HepG2 (cell line): ENCODE measurements around the gene SLC2A4. TPM values are rescaled to one million over a fixed set of nuclear protein-coding genes. Genes with fewer than 3 reads are reported as not detected.

Experiments
- ATAC-seq: fragments of 200-7000 bp; cut with Tn5 transposase; 3 replicates; pipeline ENCODE4 v1.9.1; 2020; ENCODE audit warnings: mild to moderate bottlenecking, moderate library complexity
- BruUV-seq: library from RNA; stranded (reverse); fragments of 400-500 nt; replicated peaks from 2 replicates; lab custom pipeline; 2021; lab: Mats Ljungman, UMichigan
- CTCF ChIA-PET: fragments of 300-600 bp; formaldehyde crosslinking; extraction: SDS; loops from one replicate; lab custom pipeline; 2021; ENCODE audit warnings: low total read pairs, inconsistent platforms, low intra/inter-chr PET ratio; lab: Yijun Ruan, JAX
- POLR2A ChIA-PET: fragments of 350-600 bp; sonication (Branson Sonifier 250); formaldehyde crosslinking; loops from one replicate; lab custom pipeline; 2020; ENCODE audit warnings: antibody characterized with exemption, inconsistent platforms; lab: Yijun Ruan, JAX
- DNase-seq: peaks from one replicate; pipeline ENCODE4 v3.0.0-alpha.2; 2015; ENCODE audit warnings: low spot score
- FAIRE-seq: peaks from 3 replicates; lab custom pipeline; 2011; peaks lifted over from hg19 to GRCh38; lab: Jason Lieb, UNC
- H2AFZ ChIP-seq: one replicate; pipeline ENCODE4 v1.6.1; 2011; ENCODE audit warnings: low read length, inconsistent platforms
- H3K27ac ChIP-seq: fragments of 300-600 bp; 3 replicates; pipeline ENCODE4 v1.8.0; 2011; ENCODE audit warnings: mixed run types, mild to moderate bottlenecking, mixed read lengths, low read length, inconsistent platforms; ENCODE audit not compliant: insufficient read depth; ENCODE audit errors: extremely low read length
- H3K27me3 ChIP-seq, 2 experiments: fragments of 200-600 bp in 1 of 2; 2 replicates in 1 of 2; 3 replicates in 1 of 2; pipeline versions ENCODE4 v1.6.0 to v1.8.0; 2011; ENCODE audit warnings: low read length in 2 of 2, mild to moderate bottlenecking in 2 of 2, moderate library complexity in 2 of 2, inconsistent platforms in 1 of 2; ENCODE audit not compliant: insufficient read depth in 2 of 2, control insufficient read depth in 1 of 2
- H3K36me3 ChIP-seq, 2 experiments: fragments of 200-600 bp in 1 of 2; replicated peaks in 1 of 2; 2 replicates in 1 of 2; 3 replicates in 1 of 2; pipeline versions ENCODE4 v1.5.1 to v1.8.0; 2011; ENCODE audit warnings: low read length in 2 of 2, inconsistent platforms in 1 of 2; ENCODE audit not compliant: insufficient read depth in 2 of 2, control insufficient read depth in 1 of 2
- H3K4me1 ChIP-seq: 2 replicates; pipeline ENCODE4 v1.5.1; 2012; ENCODE audit warnings: low read length, inconsistent platforms; ENCODE audit not compliant: insufficient read depth
- H3K4me2 ChIP-seq: 2 replicates; pipeline ENCODE4 v1.6.0; 2011; ENCODE audit warnings: low read depth, low read length, inconsistent platforms
- H3K4me3 ChIP-seq, 3 experiments: fragments of 200-600 bp in 1 of 3; sonication (generic), shearing (Covaris generic) in 1 of 3; replicated peaks in 1 of 3; 2 replicates each; pipeline ENCODE4 v1.5.1; 2011 to 2016; ENCODE audit warnings: low read length in 3 of 3, inconsistent platforms in 2 of 3, low read depth in 2 of 3, mild to moderate bottlenecking in 2 of 3, control low read depth in 1 of 3, mixed read lengths in 1 of 3; ENCODE audit not compliant: insufficient read depth in 1 of 3
- H3K79me2 ChIP-seq: one replicate; pipeline ENCODE4 v1.6.1; 2011; ENCODE audit warnings: low read length, inconsistent platforms; ENCODE audit not compliant: insufficient read depth
- H3K9ac ChIP-seq: 2 replicates; pipeline ENCODE4 v1.6.0; 2011; ENCODE audit warnings: mild to moderate bottlenecking, low read depth, low read length, inconsistent platforms; ENCODE audit not compliant: insufficient read depth
- H3K9me3 ChIP-seq: 2 replicates; pipeline ENCODE4 v1.5.1; 2012; ENCODE audit warnings: mild to moderate bottlenecking, low read length
- H4K20me1 ChIP-seq: 2 replicates; pipeline ENCODE4 v1.6.0; 2011; ENCODE audit warnings: inconsistent platforms, mild to moderate bottlenecking, low read length, moderate library complexity; ENCODE audit not compliant: insufficient read depth
- HDAC6 ChIP-seq: fragments of 200-600 bp; sonication (generic); IDR thresholded peaks from 2 replicates; pipeline ENCODE4 v1.7.0; 2017; ENCODE audit warnings: mild to moderate bottlenecking, antibody characterized with exemption, low read length, low read depth
- MAFK ChIP-seq, 2 experiments: IDR thresholded peaks in 1 of 2; conservative IDR thresholded peaks in 1 of 2; 2 replicates each; pipeline ENCODE4 v1.6.1; 2011; ENCODE audit warnings: improper control_type of control experiment in 2 of 2, low read length in 2 of 2
- PHF21A ChIP-seq: sonication (generic); formaldehyde crosslinking; IDR thresholded peaks from 2 replicates; pipeline ENCODE4 v1.5.0; 2020; ENCODE audit warnings: mild to moderate bottlenecking, missing genetic modification reagents
- RFXANK ChIP-seq: IDR thresholded peaks from 2 replicates; pipeline ENCODE4 v1.6.1; 2016
- SMAD1 ChIP-seq: sonication (generic); formaldehyde crosslinking; IDR thresholded peaks from 2 replicates; pipeline ENCODE4 v1.4.0; 2020; ENCODE audit warnings: missing genetic modification reagents, low read depth, mild to moderate bottlenecking, borderline replicate concordance
- TCF12 ChIP-seq, 2 experiments: fragments of 450-650 bp in 1 of 2; sonication (generic) in 1 of 2; formaldehyde crosslinking in 1 of 2; IDR thresholded peaks; 2 replicates each; pipeline versions ENCODE4 v1.6.1 to v1.8.0; 2017 to 2022; ENCODE audit warnings: antibody characterized with exemption in 1 of 2, mild to moderate bottlenecking in 1 of 2, missing genetic modification reagents in 1 of 2, moderate library complexity in 1 of 2
- THYN1 ChIP-seq: sonication (generic); formaldehyde crosslinking; IDR thresholded peaks from 2 replicates; pipeline ENCODE4 v1.8.1; 2023; ENCODE audit warnings: low read depth, mild to moderate bottlenecking, moderate library complexity, missing genetic modification reagents, borderline replicate concordance
- ZFX ChIP-seq: sonication (generic); formaldehyde crosslinking; IDR thresholded peaks from 2 replicates; pipeline ENCODE4 v1.4.0; 2020; ENCODE audit warnings: mild to moderate bottlenecking, low read depth, missing genetic modification reagents, moderate library complexity
- ZNF12 ChIP-seq: sonication (generic); formaldehyde crosslinking; IDR thresholded peaks from 2 replicates; pipeline ENCODE4 v1.5.0; 2020; ENCODE audit warnings: missing genetic modification reagents
- ZNF17 ChIP-seq: sonication (generic); formaldehyde crosslinking; IDR thresholded peaks from 2 replicates; pipeline ENCODE4 v1.5.0; 2020; ENCODE audit warnings: mild to moderate bottlenecking, missing genetic modification reagents
- WGBS: methylation state at CpG from one replicate; pipeline ENCODE4 v1.1.6; 2017; ENCODE audit warnings: low lambda C conversion rate; 5-methylcytosine and 5-hydroxymethylcytosine counted together
- in situ Hi-C: cut with HindIII; loops from 2 replicates; pipeline ENCODE4 v1.10.0; 2017; ENCODE audit warnings: low pct_unique_long_range_greater_than_20kb; ENCODE audit not compliant: extremely low pct_ligation_motif_present
- intact Hi-C: fragments of 100-400 bp; cut with micrococcal nuclease; formaldehyde crosslinking; loops from one replicate; pipeline ENCODE4 v1.10.0; 2022; ENCODE audit not compliant: unreplicated experiment
- polyA plus RNA-seq, 8 experiments: library from polyadenylated mRNA; depleted of rRNA in 3 of 8; stranded (reverse) in 7 of 8; unstranded in 1 of 8; fragments of >200 nt; fragmentation: Illumina TruSeq in 4 of 8; extraction: Trizol in 4 of 8; gene quantifications; 2 replicates each; pipeline versions ENCODE4 v1.2.1 to v1.2.3, GENCODE V29; 2011 to 2016; ENCODE audit warnings: low read depth in 4 of 8, missing spikeins in 1 of 8, mixed read lengths in 1 of 8; ENCODE audit not compliant: insufficient read depth in 1 of 8
- total RNA-seq, 5 experiments: library from RNA; depleted of rRNA; stranded (reverse); fragments of >200 nt; fragmentation: Illumina TruSeq; extraction: Trizol; gene quantifications; 2 replicates each; pipeline ENCODE4 v1.2.3, GENCODE V29; 2016; ENCODE audit warnings: low read depth in 1 of 5
- TF ChIP-seq, protein P1 (sequence below): sonication (generic); formaldehyde crosslinking; IDR thresholded peaks from 2 replicates; pipeline ENCODE4 v1.4.0; 2020; ENCODE audit warnings: mild to moderate bottlenecking, low read depth, missing genetic modification reagents
- TF ChIP-seq, protein P2 (sequence below): sonication (generic); formaldehyde crosslinking; IDR thresholded peaks from 2 replicates; pipeline ENCODE4 v1.4.0; 2020; ENCODE audit warnings: missing genetic modification reagents

Gene SLC2A4
- total and polyA plus RNA-seq, 2 of the 13 experiments (the other 11 are each of a cell fraction or from before 2014, with no cell fraction given): 4.9 to 5.8 TPM

DNA sequence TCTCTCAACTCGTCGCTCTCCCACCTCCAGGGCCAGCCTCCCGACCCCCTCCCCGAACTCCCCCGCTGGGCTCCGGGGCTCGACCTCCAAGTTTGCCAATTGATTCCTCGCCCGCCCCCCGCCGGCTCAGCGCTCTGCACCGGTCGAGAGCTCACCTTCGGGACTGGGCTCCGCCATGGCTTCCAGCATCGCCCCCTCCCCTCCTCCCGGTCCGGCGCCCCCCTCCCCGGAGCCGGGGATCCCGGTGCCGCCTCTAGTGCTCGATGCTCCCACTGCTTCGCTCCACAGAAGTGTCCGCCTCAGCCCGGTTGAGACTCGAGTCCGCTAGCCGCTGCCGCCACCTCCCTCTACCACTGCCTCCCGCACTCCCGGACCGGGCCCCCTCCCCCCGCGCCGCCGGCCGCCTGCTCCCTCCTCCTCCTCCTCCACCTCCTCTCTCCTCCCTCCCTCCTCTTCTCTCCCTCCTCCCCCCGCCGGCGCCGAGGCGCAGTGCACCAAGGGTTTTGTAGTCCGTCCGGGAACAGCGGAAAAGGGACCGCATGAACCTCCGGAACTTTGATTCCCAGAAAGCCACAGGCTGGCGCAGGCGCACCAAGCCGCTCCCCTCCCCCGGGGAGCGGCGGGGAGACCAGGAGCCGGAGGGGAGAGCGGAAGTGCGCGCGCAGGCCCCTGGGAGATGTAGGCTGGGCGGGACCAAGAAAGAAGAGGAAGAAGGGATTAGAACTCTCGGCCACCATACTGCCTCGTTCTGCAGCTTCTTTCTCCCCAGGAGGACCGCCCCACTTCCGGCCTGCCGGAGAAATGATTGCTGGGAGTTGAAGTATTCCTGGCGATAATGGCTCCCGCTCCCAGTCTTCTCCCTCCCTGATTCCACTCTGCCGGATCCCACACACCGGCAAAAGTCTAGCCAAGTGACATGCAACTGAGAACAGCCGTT, 42.2 kb upstream of the SLC2A4 start, which contains the start of gene PHF23 (continued):
- TF ChIP-seq, protein P1, sequence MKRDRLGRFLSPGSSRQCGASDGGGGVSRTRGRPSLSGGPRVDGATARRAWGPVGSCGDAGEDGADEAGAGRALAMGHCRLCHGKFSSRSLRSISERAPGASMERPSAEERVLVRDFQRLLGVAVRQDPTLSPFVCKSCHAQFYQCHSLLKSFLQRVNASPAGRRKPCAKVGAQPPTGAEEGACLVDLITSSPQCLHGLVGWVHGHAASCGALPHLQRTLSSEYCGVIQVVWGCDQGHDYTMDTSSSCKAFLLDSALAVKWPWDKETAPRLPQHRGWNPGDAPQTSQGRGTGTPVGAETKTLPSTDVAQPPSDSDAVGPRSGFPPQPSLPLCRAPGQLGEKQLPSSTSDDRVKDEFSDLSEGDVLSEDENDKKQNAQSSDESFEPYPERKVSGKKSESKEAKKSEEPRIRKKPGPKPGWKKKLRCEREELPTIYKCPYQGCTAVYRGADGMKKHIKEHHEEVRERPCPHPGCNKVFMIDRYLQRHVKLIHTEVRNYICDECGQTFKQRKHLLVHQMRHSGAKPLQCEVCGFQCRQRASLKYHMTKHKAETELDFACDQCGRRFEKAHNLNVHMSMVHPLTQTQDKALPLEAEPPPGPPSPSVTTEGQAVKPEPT (CRISPR knock-in tag): no peak
- no peak for TF ChIP-seq ZNF12
- TF ChIP-seq THYN1 (CRISPR knock-in tag): no peak
- no peak for TF ChIP-seq ZNF17 (CRISPR knock-in tag)
- no peak for TF ChIP-seq SMAD1 (CRISPR knock-in tag)
- TF ChIP-seq TCF12 (IDR thresholded peaks at IDR 0.05): no peak
- no peak for TF ChIP-seq TCF12 (CRISPR knock-in tag; IDR thresholded peaks at IDR 0.05)

DNA sequence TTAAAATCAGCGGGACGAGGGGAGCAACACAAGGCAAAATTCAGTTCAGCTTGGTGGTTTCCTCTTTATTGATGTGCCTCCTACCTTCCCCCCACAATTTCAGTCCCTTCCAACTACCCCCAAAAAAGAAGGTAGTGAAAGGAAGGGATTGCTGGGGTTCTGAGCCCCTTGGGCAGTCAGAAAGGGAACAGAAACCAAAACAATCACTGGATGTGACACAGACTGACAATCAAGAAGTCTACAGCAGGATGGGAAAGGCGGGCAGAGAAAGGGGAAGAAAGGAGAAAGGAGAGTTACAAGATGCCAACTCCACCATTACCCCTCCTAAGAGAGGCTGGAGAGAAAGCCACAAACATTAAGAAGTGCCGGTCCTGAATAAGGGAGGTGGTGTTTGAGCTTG, 41.1 kb upstream of the SLC2A4 start:
- no peak for DNase-seq
- peaks cover 45% of the 10 kb centered on the region for H3K79me2 ChIP-seq
- TF ChIP-seq ZFX: 0 out of 2 replicates have a peak, but pooled peaks have one; percentile 3
- TF ChIP-seq HDAC6: no peak
- no peak for TF ChIP-seq RFXANK (CRISPR knock-in tag)
- TF ChIP-seq, protein P2, sequence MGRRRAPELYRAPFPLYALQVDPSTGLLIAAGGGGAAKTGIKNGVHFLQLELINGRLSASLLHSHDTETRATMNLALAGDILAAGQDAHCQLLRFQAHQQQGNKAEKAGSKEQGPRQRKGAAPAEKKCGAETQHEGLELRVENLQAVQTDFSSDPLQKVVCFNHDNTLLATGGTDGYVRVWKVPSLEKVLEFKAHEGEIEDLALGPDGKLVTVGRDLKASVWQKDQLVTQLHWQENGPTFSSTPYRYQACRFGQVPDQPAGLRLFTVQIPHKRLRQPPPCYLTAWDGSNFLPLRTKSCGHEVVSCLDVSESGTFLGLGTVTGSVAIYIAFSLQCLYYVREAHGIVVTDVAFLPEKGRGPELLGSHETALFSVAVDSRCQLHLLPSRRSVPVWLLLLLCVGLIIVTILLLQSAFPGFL (CRISPR knock-in tag): no peak
- TF ChIP-seq MAFK (conservative IDR thresholded peaks at IDR 0.05 in 1 of 2, IDR thresholded peaks at IDR 0.05 in 1 of 2; ENCODE audit: low read length in 2 of 2): no peak
- TF ChIP-seq PHF21A (CRISPR knock-in tag): no peak
- TF ChIP-seq, all 625 proteins: peak for 1
- Histone ChIP-seq H4K20me1 (0 out of 2 replicates have a peak, but pooled peaks cover 3% of the 10 kb centered on the region), H2AFZ (no peak overlapping the region), H3K9me3 (no peaks in the 10 kb centered on the region), H3K27me3 (no peaks in the 10 kb centered on the region; a peak in 1 of 5 replicates), H3K27ac (peak overlapping the region; percentile 86), H3K4me1 (peaks cover 44% of the 10 kb centered on the region), H3K9ac (peak overlapping the region; percentile 92), H3K4me3 (peak overlapping the region; percentile 19 to 85 (median 68); a peak in 5 of 6 replicates), H3K4me2 (peak overlapping the region; percentile 97), H3K36me3 (peaks cover 11 to 30% of the 10 kb centered on the region in 2 experiments)
- in situ Hi-C loops (no loop called here), intact Hi-C loops (loop anchor here (5.0 kb wide), 1 partner anchor 42 kb away; the partner anchor contains the start of gene SLC2A4)
- WGBS: 58% methylated on average over 4 of the region's 4 CpGs
- POLR2A ChIA-PET: interaction anchor here (1.6 to 4.3 kb wide), 4 partner anchors 18 to 61 kb away, joined by 7 to 35 read pairs (median 30); partner anchors contain the start of genes ACADVL, ASGR1 and DLG4
- BruUV-seq: no TSS peak
- CTCF ChIA-PET: no interaction called here
- ATAC-seq (no peak), FAIRE-seq (no peak)
